ENCODE measurements around the gene S100Z. TPM values are rescaled to one million over a fixed set of nuclear protein-coding genes. Genes with fewer than 3 reads are reported as not detected.
"Not testable (repeated sequence)": the region's sequence is repeated elsewhere in the genome, so short reads cannot be mapped to it uniquely, and the experiment has no call there.

S100Z gene
- 1.4 and 1.5 TPM in 2 replicates for total RNA-seq

DNA sequence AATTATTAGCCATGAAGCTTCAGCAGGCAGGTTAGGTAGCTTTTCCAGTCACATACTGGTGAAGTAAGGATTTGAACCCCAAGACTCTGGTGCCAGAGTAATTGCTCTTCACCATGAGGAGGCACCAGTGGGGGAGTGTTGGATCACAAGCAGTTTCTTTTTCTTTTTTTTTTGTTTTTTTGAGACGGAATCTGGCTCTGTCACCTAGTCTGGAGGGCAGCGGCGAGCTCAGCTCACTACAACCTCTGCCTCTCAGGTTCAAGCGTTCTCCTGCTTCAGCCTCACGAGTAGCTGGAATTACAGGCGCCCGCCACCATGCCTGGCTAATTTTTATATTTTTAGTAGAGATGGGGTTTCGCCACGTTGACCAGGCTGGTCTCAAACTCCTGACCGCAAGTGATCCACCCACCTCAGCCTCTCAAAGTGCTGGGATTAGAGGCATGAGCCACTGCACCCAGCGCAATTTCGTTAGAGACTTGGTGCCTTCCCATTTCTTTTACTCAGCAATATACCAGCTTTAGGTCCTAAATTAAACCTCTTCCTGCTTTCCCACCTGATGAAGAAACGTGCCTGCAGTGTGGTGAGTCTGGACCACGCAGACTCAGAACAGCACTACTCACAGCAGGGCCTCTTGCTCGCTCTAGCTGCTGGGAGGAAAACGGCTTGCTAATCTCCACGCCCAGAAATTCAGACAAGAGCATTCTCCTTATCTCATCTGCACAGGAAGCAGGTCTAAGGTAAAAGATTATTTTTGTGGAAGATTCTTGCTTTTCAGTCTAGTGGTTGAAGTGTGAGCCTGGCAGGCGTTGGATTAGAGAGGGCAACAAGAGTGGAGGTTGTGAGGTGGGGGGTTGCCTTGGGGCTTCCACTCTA lies at the start of gene S100Z:
S100Z (plus strand) TSS at position 596 of the 873 bp plus-strand sequence. CDS start 25,346 bp downstream, outside the sequence.
- peak; percentile 82 for DNase-seq
- H3K27ac Mint-ChIP-seq: peak within 1 kb of the TSS; percentile 73
- no peaks in the 10 kb centered on the region for H3K27me3 Mint-ChIP-seq
- intact Hi-C loops (cut with micrococcal nuclease): no loop called here
- H3K36me3 Mint-ChIP-seq (ENCODE audit: low read depth): peaks cover 10% of the 10 kb centered on the region
- peak within 1 kb of the TSS; percentile 63 for H3K4me3 Mint-ChIP-seq
- H3K4me1 Mint-ChIP-seq: peaks cover 31% of the 10 kb centered on the region
- peaks cover 7% of the 10 kb centered on the region for H3K9me3 Mint-ChIP-seq

DNA sequence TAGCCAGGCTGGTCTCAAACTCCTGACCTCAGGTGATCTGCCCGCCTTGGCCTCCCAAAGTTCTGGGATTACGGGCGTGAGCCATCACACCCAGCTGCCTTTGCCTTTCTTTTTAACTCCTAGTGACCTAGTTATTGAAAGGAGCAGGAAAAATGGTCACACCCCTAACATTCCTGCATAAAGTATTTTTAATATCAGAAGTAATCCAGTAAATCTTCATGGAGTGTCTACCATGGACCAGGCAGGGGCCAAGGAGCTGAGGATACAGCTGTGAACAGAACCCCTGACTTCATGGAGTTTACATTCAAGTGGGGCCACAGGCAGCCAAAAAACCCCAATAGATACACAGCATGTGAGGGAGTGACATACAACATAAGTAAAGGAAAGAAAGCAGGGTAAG lies 49.2 kb upstream of the S100Z start:
- no peaks in the 10 kb centered on the region for H3K4me1 Mint-ChIP-seq
- H3K36me3 Mint-ChIP-seq (ENCODE audit: low read depth): no peaks in the 10 kb centered on the region
- no peak for DNase-seq
- peaks cover 5% of the 10 kb centered on the region for H3K27me3 Mint-ChIP-seq
- H3K27ac Mint-ChIP-seq: no peak overlapping the region
- H3K9me3 Mint-ChIP-seq: no peaks in the 10 kb centered on the region
- no peak overlapping the region for H3K4me3 Mint-ChIP-seq
- intact Hi-C loops (cut with micrococcal nuclease): no loop called here

DNA sequence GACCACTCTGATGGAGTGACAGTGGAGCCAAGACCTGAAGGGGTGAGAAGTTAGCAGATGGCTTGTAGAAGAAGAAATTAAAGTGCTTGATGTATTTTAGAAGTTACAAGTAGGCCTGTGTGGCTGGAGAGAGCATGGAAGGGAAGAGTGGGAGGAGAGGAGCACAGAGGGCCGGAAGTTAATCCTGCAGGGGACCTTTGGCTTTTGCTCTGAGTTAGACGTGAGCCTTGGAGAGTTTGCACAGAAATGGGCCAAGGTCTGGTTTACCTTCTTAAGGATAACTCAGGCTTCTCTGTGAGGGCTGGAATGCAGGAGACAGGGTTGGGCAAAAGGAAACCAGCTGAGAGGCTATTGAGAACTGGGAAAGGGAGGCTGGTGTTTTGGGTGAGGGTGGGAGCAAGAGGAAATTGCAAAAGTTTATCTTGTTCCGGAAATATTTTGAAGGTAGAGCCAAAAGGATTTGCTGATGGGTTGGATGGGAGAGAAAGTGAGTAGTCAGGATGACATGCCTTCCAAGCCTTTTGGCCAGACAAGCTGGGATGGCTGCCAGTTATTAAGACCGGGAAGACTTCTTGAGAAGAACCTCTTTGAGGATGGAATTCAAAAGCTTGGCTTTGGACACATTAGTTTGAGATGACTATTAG lies 48.5 kb upstream of the S100Z start:
- H3K27me3 Mint-ChIP-seq: peaks cover 5% of the 10 kb centered on the region
- intact Hi-C loops (cut with micrococcal nuclease): no loop called here
- H3K27ac Mint-ChIP-seq: no peak overlapping the region
- H3K4me1 Mint-ChIP-seq: no peaks in the 10 kb centered on the region
- no peaks in the 10 kb centered on the region for H3K36me3 Mint-ChIP-seq (ENCODE audit: low read depth)
- no peak overlapping the region for H3K4me3 Mint-ChIP-seq
- no peak for DNase-seq
- no peaks in the 10 kb centered on the region for H3K9me3 Mint-ChIP-seq

DNA sequence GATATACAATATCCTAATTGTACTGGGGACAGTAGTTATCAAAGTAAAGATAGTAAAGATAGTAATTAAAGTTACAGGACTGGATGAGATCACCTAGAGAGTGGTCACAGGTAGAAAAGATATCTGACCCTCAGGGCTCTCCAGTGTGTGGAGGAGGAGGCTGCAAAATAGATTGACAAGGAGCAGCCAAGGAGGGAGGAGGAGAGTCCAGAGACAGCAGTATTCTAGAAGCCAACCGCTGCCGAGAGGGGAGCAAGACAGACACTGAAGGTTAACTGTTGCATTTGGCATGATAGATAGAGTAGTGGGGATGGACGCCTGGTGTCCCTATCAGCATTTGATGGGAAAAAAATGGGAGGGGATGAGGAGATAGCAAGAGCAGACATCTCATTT lies 48.0 kb upstream of the S100Z start:
- Mint-ChIP-seq H3K36me3 (ENCODE audit: low read depth) (no peaks in the 10 kb centered on the region), H3K27me3 (peaks cover 5% of the 10 kb centered on the region), H3K4me1 (no peaks in the 10 kb centered on the region), H3K9me3 (no peaks in the 10 kb centered on the region), H3K27ac (no peak overlapping the region), H3K4me3 (no peak overlapping the region)
- intact Hi-C loops (cut with micrococcal nuclease): no loop called here
- DNase-seq: no peak

DNA sequence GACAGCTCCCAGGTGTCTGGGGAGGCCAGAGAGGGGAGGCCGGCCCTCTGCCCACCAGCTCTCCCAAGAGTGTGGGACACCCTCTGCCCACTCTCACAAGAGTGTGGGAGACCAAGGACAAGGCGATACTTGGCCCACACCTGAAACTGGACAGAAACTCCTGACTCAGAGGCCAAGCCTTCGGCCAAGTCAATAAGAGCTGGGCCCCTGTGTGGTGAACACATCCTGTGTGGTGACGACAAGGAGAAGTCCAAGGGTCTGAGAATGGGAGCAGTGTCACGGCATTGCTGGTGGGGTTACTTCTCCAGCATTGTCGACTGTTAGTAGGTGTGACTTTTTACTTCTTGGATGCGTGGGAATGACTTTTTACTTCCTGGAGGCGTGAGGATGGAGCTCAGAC lies 45.5 kb upstream of the S100Z start:
- Mint-ChIP-seq H3K27me3 (peaks cover 5% of the 10 kb centered on the region), H3K4me1 (no peaks in the 10 kb centered on the region), H3K4me3 (no peak overlapping the region), H3K36me3 (ENCODE audit: low read depth) (no peaks in the 10 kb centered on the region), H3K27ac (no peak overlapping the region), H3K9me3 (no peaks in the 10 kb centered on the region)
- DNase-seq: no peak
- intact Hi-C loops (cut with micrococcal nuclease): no loop called here

DNA sequence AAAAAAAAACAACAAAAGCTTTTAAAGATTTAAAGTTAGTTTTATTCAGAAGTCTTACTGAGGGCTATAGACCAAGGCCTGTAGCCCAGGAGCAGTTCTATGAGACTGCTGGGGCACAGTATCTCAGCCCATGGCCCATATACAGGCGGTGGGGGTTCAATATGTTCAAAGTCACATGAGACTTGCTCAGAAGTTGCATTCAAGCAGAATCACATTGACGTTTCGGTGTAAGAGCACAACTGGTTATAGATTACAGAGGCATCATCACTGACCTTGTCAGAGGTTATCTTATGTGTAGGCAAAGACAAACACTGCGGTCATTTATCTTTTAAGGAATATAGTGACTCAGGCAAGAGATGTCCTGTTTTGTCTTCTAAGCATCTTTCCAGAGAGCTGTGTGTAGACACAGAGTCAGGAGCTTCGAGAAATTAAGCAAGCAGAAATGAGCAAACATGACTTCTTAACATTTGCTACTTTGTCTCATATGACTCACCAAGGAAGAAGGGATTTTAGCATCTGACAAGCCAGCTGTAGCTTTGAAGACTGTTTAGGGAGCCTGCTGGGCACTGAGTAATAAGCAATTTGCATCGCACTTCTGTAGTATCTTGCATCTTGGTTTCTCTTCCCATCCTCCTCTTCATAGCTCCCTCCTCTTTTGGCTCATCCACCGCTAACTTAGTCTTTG lies 43.9 kb upstream of the S100Z start:
- no peak overlapping the region for H3K4me3 Mint-ChIP-seq
- no peaks in the 10 kb centered on the region for H3K4me1 Mint-ChIP-seq
- intact Hi-C loops (cut with micrococcal nuclease): no loop called here
- no peaks in the 10 kb centered on the region for H3K36me3 Mint-ChIP-seq (ENCODE audit: low read depth)
- H3K27ac Mint-ChIP-seq: no peak overlapping the region
- no peak for DNase-seq
- H3K9me3 Mint-ChIP-seq: no peaks in the 10 kb centered on the region
- peaks cover 5% of the 10 kb centered on the region for H3K27me3 Mint-ChIP-seq

DNA sequence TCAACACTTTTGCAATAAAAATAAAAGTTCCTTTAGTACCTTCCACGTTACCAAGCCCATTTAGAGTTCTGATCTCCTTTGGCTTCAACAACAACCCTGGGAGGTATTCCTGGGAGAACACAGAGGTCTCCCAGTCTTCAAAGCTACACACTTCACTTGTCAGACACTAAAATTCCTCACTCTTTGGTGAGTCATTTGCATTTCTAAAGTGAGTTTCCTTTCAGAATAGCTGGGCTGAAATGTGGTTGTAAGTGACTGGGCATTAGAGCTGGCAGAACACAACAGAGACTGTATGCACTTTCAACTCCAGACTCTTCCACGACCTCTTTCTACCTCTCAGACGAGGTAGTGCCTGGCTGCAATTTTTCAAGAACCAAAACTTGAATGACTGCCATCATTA lies 42.5 kb upstream of the S100Z start:
- H3K4me1 Mint-ChIP-seq: no peaks in the 10 kb centered on the region

DNA sequence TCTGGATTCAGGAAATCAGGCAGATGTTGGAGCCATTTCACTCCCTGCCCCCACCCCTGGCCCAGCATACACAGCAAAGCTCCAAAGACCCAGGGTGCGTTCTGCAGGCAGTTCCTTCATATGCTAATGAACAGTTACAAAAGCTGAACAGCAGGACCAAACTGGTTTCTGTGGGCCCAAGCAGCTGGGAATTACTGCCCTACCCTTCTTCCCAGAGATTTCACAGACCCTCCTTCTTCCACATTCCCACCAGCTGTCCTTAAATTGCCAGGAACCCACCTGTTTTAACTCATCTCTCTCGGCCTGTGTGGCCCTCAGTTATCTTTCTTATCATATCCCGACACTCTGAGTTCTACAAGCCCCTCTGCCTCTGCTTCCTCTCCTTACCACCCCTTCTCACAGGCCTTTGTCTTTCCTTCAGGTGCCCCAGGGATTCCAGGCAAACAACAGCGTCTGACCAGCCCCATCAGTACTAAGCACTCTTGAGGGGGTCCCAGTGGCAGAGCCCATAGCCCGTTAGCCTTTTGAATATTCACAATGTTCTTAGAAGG lies 41.6 kb upstream of the S100Z start:
- no peak for DNase-seq
- intact Hi-C loops (cut with micrococcal nuclease): no loop called here
- Mint-ChIP-seq H3K27ac (no peak overlapping the region), H3K4me1 (no peaks in the 10 kb centered on the region), H3K9me3 (no peaks in the 10 kb centered on the region), H3K36me3 (ENCODE audit: low read depth) (no peaks in the 10 kb centered on the region), H3K27me3 (no peaks in the 10 kb centered on the region), H3K4me3 (no peak overlapping the region)

More for the DNA sequence above, 42.5 kb upstream of the S100Z start:
- intact Hi-C loops (cut with micrococcal nuclease): no loop called here
- DNase-seq: no peak
- Mint-ChIP-seq H3K36me3 (ENCODE audit: low read depth) (no peaks in the 10 kb centered on the region), H3K27me3 (no peaks in the 10 kb centered on the region), H3K4me3 (no peak overlapping the region), H3K27ac (no peak overlapping the region), H3K9me3 (no peaks in the 10 kb centered on the region)

DNA sequence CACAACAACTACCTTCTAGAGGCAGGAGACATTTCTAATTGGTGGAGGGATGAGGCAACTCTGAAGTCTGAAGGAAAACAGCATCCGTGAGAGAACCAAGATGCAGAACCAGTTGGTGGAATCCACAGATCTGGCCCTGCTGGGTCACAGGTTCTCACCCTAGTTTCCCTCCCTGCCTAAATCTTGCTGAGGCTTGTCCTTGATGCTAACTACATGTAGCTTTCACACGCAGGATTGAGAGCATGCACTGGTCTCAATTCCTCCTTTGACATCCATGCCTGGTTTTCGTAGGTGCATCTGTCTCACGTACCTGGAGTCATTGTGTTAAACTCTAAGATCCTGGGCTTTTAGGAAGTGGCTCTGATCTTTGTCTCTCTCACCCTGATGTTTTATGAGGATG lies 40.7 kb upstream of the S100Z start:
- intact Hi-C loops (cut with micrococcal nuclease): no loop called here

DNA sequence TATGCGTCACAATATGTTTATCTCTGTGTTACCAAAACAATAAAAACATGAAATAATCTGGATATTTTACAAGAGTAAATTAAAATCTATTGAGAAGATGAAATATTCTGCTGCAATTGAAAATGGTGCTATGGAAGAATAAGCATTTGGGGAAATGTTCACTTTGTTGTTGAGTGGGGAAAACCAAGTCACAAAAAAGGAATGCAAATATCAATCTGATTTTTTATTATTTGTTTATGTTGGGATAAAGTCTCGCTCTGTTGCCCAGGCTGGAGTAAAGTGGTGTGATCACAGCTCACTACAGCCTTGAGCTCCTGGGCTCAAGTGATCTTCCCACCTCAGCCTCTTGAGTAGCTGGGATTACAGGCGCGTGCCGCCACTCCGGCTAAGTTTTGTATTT lies 39.6 kb upstream of the S100Z start:
- H3K9me3 Mint-ChIP-seq: no peaks in the 10 kb centered on the region
- H3K4me3 Mint-ChIP-seq: no peak overlapping the region
- intact Hi-C loops (cut with micrococcal nuclease): no loop called here
- no peaks in the 10 kb centered on the region for H3K36me3 Mint-ChIP-seq (ENCODE audit: low read depth)
- no peaks in the 10 kb centered on the region for H3K4me1 Mint-ChIP-seq
- no peak overlapping the region for H3K27ac Mint-ChIP-seq
- peaks cover 4% of the 10 kb centered on the region for H3K27me3 Mint-ChIP-seq
- no peak for DNase-seq

More for the DNA sequence above, 40.7 kb upstream of the S100Z start:
- peaks cover 1% of the 10 kb centered on the region for H3K27me3 Mint-ChIP-seq
- H3K36me3 Mint-ChIP-seq (ENCODE audit: low read depth): no peaks in the 10 kb centered on the region
- no peaks in the 10 kb centered on the region for H3K4me1 Mint-ChIP-seq
- no peak for DNase-seq
- no peaks in the 10 kb centered on the region for H3K9me3 Mint-ChIP-seq
- no peak overlapping the region for H3K27ac Mint-ChIP-seq
- H3K4me3 Mint-ChIP-seq: no peak overlapping the region

DNA sequence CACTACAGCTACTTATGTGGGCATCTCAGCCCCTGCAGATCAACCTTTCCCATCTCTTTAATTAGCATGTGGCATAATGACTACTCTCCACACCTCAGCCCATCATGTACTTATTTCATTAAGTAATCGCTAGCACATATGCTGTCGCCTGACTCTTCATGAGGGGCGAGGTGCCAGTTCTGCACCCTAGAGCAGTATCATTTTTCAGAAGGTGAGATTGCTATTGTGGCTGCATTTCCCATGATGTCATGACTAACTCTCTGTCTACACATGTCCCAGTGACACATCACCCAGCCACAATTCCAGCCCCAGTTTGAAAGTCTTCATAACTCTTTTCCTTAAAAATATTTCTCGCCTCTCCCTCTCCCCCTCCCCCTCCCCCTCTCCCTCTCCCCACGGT lies 38.6 kb upstream of the S100Z start:
- H3K4me3 Mint-ChIP-seq: no peak overlapping the region
- no peaks in the 10 kb centered on the region for H3K36me3 Mint-ChIP-seq (ENCODE audit: low read depth)
- DNase-seq: no peak
- H3K4me1 Mint-ChIP-seq: no peaks in the 10 kb centered on the region
- H3K27me3 Mint-ChIP-seq: peaks cover 12% of the 10 kb centered on the region
- no peak overlapping the region for H3K27ac Mint-ChIP-seq
- intact Hi-C loops (cut with micrococcal nuclease): no loop called here
- no peaks in the 10 kb centered on the region for H3K9me3 Mint-ChIP-seq

DNA sequence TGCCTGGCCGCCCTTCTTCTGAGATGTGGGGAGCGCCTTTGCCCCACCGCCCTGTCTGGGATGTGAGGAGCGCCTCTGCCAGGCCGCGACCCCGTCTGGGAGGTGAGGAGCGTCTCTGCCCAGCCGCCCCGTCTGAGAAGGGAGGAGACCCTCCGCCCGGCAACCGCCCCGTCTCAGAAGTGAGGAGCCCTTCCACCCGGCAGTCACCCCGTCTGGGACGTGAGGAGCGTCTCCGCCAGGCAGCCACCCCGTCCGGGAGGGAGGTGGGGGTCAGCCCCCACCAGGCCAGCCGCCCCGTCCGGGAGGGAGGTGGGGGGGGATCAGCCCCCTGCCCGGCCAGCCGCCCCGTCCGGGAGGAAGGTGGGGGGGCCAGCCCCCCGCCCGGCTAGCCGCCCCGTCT lies 37.6 kb upstream of the S100Z start:
- DNase-seq; H3K9me3 Mint-ChIP-seq; H3K27ac Mint-ChIP-seq; H3K36me3 Mint-ChIP-seq (ENCODE audit: low read depth); H3K4me1 Mint-ChIP-seq; H3K4me3 Mint-ChIP-seq; intact Hi-C loops (cut with micrococcal nuclease): not testable (repeated sequence)
- peaks cover 19% of the 10 kb centered on the region for H3K27me3 Mint-ChIP-seq

DNA sequence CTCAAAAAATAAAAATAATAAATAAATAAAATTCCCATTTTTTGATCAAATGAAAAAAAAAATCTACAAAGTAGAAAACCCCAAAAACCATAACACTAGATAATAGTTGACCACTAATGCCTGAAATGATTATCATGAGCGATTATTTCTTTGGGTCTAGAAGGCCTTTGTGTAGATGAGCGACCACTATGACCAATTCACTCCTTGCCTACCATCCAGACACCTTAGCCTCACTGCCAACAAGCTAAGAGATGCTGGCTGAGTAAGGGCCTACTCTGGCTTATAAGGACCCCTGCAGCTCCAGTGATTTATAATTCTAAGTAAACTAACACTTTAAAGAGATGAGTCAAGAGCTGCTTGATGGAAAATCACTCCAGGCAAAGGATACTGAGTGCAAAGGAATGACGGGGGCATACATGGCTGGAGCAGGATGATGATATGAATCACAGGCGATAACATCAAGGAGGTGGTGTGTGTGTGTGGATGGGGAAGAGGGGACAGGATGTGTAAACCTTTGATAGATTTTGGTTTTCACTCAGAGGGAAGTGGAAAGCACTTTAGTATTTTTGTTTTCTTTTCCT lies 35.7 kb upstream of the S100Z start:
- no peak overlapping the region for H3K4me3 Mint-ChIP-seq
- H3K4me1 Mint-ChIP-seq: peaks cover 5% of the 10 kb centered on the region
- peaks cover 31% of the 10 kb centered on the region for H3K27me3 Mint-ChIP-seq
- H3K36me3 Mint-ChIP-seq (ENCODE audit: low read depth): no peaks in the 10 kb centered on the region
- no peaks in the 10 kb centered on the region for H3K9me3 Mint-ChIP-seq
- intact Hi-C loops (cut with micrococcal nuclease): no loop called here
- no peak for DNase-seq
- no peak overlapping the region for H3K27ac Mint-ChIP-seq
